ENCODE measurements around the gene LIPC. TPM values are rescaled to one million over a fixed set of nuclear protein-coding genes. Genes with fewer than 3 reads are reported as not detected.

Gene LIPC
- polyA plus RNA-seq, 1 donor from 2014 or later: 0.95 TPM

DNA sequence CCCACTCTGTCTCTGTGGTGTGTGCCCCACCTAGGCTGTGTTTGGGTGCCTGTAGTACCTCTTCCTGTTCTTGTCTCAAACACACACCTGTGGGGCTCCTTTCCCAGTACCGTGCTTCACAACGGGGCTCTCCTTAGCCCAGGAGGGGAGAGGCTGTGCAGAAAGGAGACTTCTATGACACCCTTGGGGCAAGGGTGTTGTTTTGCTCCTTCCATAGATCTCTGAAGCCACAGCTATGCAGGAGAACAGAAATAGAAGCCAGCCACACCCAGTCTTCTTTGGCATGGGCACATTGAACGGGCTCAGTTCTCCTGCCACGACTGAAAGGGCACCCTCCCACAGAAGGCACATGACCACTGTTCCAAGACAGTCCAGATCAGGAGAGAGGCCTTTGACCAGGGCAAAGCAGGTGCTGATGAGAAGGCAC is 74.3 kb downstream of the LIPC start:
- H3K4me1 Mint-ChIP-seq: peaks cover 0 to 2% (median 0%) of the 10 kb centered on the region in 3 donors
- peaks cover 21% of the 10 kb centered on the region for H3K27me3 Mint-ChIP-seq
- no peak overlapping the region for H3K27ac Mint-ChIP-seq
- no peaks in the 10 kb centered on the region for H3K36me3 Mint-ChIP-seq
- H3K9me3 Mint-ChIP-seq: no peaks in the 10 kb centered on the region
- H3K4me3 Mint-ChIP-seq: no peak overlapping the region

- no peak overlapping the region for H3K4me3 Mint-ChIP-seq
- H3K4me1 Mint-ChIP-seq: peaks cover 0 to 2% (median 0%) of the 10 kb centered on the region in 3 donors
- peaks cover 20% of the 10 kb centered on the region for H3K27me3 Mint-ChIP-seq
- H3K27ac Mint-ChIP-seq: no peak overlapping the region
- H3K36me3 Mint-ChIP-seq: no peaks in the 10 kb centered on the region
- no peaks in the 10 kb centered on the region for H3K9me3 Mint-ChIP-seq
Observed at GRCh38 chr15:58506783-58507668, 75.2 kb downstream of the LIPC start.

DNA sequence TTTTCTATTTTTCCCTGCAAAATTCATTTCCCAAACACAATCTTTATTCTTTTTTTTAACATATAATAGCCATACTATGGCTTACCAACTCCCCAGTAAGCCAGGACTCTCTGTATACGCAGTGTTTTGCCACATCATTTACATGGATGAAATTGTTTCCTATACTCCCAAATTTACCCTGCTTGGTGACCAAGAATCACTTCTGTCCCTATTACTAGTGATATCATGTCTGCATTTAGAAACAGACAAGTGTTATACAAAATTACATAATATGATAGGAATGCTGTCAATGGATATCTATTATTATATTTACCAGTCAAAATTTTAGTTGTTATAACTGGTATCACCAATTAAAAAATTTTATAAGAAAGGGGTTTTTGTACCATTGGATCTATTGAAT is 77.8 kb downstream of the LIPC start:
- Mint-ChIP-seq H3K36me3 (no peaks in the 10 kb centered on the region), H3K4me1 (peaks cover 0 to 2% (median 0%) of the 10 kb centered on the region in 3 donors), H3K9me3 (no peaks in the 10 kb centered on the region), H3K4me3 (no peak overlapping the region), H3K27ac (no peak overlapping the region), H3K27me3 (peaks cover 17% of the 10 kb centered on the region)

GRCh38 chr15:58510715-58511598 is 79.2 kb downstream of the LIPC start:
- no peak overlapping the region for H3K27ac Mint-ChIP-seq
- H3K9me3 Mint-ChIP-seq: peaks cover 0 to 3% (median 1%) of the 10 kb centered on the region in 3 donors
- H3K36me3 Mint-ChIP-seq: no peaks in the 10 kb centered on the region
- H3K4me3 Mint-ChIP-seq: no peak overlapping the region
- peaks cover 17% of the 10 kb centered on the region for H3K27me3 Mint-ChIP-seq
- peaks cover 0 to 5% (median 5%) of the 10 kb centered on the region in 3 donors for H3K4me1 Mint-ChIP-seq

- Mint-ChIP-seq H3K27me3 (peaks cover 12% of the 10 kb centered on the region), H3K36me3 (no peaks in the 10 kb centered on the region), H3K4me3 (no peak overlapping the region), H3K9me3 (peaks cover 0 to 3% (median 1%) of the 10 kb centered on the region in 3 donors), H3K27ac (no peak overlapping the region), H3K4me1 (peaks cover 0 to 6% (median 6%) of the 10 kb centered on the region in 3 donors)
Observed at GRCh38 chr15:58511599-58511987, 79.8 kb downstream of the LIPC start.

DNA sequence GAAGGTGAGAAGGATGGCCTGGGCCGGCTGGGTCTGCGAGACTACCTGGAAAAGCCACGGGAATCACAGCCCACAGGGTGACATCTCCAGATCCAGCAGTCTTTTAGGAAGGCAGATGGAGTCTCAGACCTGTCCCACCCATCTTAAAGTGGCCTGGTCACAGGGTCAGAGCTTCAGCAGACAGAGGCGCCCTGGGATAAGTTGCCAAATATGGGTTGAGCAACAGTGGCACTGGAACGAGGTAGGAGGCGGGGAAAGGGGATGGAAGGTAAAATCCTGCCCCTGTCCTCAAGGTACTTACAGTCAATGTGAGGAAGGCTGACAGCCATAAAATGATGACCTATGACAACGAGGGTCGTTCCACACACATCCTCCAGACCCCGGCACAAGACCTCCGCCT is 80.7 kb downstream of the LIPC start:
- Mint-ChIP-seq H3K4me3 (no peak overlapping the region), H3K36me3 (no peaks in the 10 kb centered on the region), H3K4me1 (peaks cover 0 to 6% (median 6%) of the 10 kb centered on the region in 3 donors), H3K27ac (no peak overlapping the region), H3K27me3 (peaks cover 3% of the 10 kb centered on the region), H3K9me3 (peaks cover 0 to 3% (median 1%) of the 10 kb centered on the region in 3 donors)

- Mint-ChIP-seq H3K4me3 (no peak overlapping the region), H3K27ac (no peak overlapping the region), H3K4me1 (peaks cover 1 to 7% (median 6%) of the 10 kb centered on the region in 3 donors), H3K27me3 (peaks cover under 1% of the 10 kb centered on the region), H3K9me3 (peaks cover 0 to 3% (median 1%) of the 10 kb centered on the region in 3 donors), H3K36me3 (no peaks in the 10 kb centered on the region)
Observed at GRCh38 chr15:58513008-58513407, 81.2 kb downstream of the LIPC start.

GRCh38 chr15:58513726-58514336 is 82.0 kb downstream of the LIPC start:
- no peaks in the 10 kb centered on the region for H3K27me3 Mint-ChIP-seq
- peaks cover 0 to 3% (median 1%) of the 10 kb centered on the region in 3 donors for H3K9me3 Mint-ChIP-seq
- H3K4me1 Mint-ChIP-seq: peaks cover 5 to 15% (median 6%) of the 10 kb centered on the region in 3 donors
- no peak overlapping the region for H3K27ac Mint-ChIP-seq
- no peak overlapping the region for H3K4me3 Mint-ChIP-seq
- H3K36me3 Mint-ChIP-seq: no peaks in the 10 kb centered on the region

GRCh38 chr15:58515807-58516206 is 84.0 kb downstream of the LIPC start:
- H3K4me3 Mint-ChIP-seq: peak overlapping the region in 1 of 4 donors; percentile 29
- no peaks in the 10 kb centered on the region for H3K27me3 Mint-ChIP-seq

DNA sequence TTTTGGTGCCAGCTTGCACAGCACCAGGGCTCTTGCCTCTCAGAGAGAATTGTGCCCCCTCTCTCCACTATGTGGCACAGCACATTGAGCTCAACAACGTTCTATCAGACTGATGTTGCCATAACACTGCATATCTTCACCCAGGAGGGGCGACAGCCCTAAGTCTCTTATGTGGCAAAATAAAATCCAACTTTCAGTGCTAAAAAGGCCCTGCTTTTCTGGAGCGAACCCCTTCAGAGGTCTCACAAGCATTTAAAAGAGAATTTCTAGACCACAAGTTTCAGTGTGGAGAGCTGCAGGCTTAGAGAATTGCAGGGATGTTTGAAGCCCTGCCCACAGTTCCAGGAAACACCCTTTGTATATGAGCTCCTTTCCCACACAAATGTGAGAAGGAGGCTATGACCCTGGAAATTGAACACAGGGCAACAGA is 85.5 kb downstream of the LIPC start:
- Mint-ChIP-seq H3K4me3 (no peak overlapping the region), H3K36me3 (no peaks in the 10 kb centered on the region), H3K9me3 (peaks cover 0 to 3% (median 1%) of the 10 kb centered on the region in 3 donors), H3K27ac (peak overlapping the region in 2 of 3 donors; percentile 49 to 55), H3K4me1 (peaks cover 5 to 24% (median 9%) of the 10 kb centered on the region in 3 donors), H3K27me3 (peaks cover 2% of the 10 kb centered on the region)

More at GRCh38 chr15:58515807-58516206, 84.0 kb downstream of the LIPC start:
- peaks cover 0 to 3% (median 1%) of the 10 kb centered on the region in 3 donors for H3K9me3 Mint-ChIP-seq
- H3K36me3 Mint-ChIP-seq: no peaks in the 10 kb centered on the region
- no peak overlapping the region for H3K27ac Mint-ChIP-seq
- peaks cover 5 to 16% (median 6%) of the 10 kb centered on the region in 3 donors for H3K4me1 Mint-ChIP-seq

DNA sequence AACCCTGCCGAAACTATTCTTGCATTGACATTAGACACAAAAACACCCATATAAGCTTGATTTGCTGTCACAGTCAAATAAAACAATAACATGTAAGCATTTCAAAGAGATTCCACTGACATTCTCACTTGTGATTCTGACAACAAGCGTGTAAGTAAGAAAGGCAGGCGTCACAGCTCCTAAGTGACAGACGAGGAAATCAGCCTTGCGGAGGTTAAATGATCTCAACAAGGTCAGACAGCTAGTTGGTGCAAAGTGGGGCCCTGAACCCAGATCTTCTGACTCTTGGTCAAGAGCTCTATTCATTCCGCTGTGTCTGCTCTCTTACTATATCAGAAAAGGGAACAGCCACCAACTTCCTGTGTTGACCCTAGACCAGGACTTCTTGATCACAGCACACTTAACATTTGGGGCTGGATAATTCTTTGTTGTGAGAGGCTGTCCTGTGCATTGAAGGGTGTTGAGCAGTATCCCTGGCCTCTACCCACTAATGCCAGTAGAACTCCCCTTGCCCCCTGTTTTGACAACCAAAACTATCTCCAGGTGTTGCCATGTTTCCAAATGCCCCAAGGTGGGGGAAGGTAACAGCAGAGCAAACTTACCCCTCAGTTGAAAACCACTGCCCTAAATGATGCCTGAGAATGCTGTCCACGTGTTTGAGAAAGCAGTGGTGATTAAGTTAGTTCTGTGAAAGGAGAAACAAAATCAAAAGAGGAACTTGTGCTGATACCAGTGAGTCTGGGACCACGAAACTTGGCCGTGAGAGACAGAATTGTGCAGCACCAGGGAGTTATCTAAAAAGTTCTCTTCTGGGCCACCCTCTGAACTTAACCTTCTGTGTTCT is 86.1 kb downstream of the LIPC start:
- no peak overlapping the region for H3K4me3 Mint-ChIP-seq
- H3K36me3 Mint-ChIP-seq: no peaks in the 10 kb centered on the region
- H3K9me3 Mint-ChIP-seq: peaks cover 0 to 3% (median 1%) of the 10 kb centered on the region in 3 donors
- peaks cover 5 to 24% (median 9%) of the 10 kb centered on the region in 3 donors for H3K4me1 Mint-ChIP-seq
- H3K27ac Mint-ChIP-seq: peak overlapping the region in 2 of 3 donors; percentile 49 to 81
- peaks cover 3% of the 10 kb centered on the region for H3K27me3 Mint-ChIP-seq

DNA sequence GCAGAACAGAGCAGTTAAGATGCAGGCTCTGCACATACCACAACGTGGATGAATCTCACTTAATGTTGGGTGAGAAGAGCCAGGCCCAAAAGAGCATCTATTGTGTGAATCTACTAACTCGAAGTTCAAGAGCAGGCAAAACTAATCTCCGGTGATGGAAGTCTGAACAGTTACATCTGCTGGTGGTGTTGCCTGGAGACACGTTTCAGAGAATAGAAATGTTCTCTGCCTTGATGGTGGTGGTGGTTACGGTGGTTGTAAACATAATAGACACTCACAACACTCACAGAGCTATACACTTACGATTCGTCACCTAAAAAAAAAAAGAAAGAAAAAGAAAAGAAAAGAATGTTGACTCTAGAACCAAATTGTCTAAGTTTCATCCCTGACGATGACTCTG is 86.8 kb downstream of the LIPC start:
- no peak overlapping the region for H3K27ac Mint-ChIP-seq
- H3K4me1 Mint-ChIP-seq: peaks cover 5 to 24% (median 9%) of the 10 kb centered on the region in 3 donors
- H3K4me3 Mint-ChIP-seq: no peak overlapping the region
- H3K9me3 Mint-ChIP-seq: peaks cover 0 to 3% (median 1%) of the 10 kb centered on the region in 3 donors
- H3K27me3 Mint-ChIP-seq: peaks cover 4% of the 10 kb centered on the region
- no peaks in the 10 kb centered on the region for H3K36me3 Mint-ChIP-seq

DNA sequence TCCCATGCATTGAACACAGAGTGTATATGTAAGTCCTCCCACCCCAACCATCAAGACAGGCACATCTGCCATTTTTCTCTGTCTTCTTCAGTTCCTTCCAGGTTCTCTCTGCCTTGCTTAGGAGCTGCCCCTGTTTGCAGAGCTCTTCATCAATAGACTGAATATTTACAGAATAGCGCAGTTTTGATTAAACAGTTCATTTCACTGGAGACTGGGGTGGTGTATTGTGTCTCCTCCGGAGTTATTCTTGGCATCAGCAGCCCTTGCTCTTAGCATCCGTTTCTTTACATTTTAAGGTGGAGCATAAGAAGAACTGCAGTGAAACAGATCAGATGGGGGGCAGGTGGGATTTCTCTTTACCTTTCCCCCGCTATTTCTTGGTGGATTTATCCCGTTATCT is 87.7 kb downstream of the LIPC start:
- H3K27ac Mint-ChIP-seq: peak overlapping the region in 1 of 3 donors; percentile 73
- H3K4me1 Mint-ChIP-seq: peaks cover 5 to 24% (median 9%) of the 10 kb centered on the region in 3 donors
- no peaks in the 10 kb centered on the region for H3K36me3 Mint-ChIP-seq

DNA sequence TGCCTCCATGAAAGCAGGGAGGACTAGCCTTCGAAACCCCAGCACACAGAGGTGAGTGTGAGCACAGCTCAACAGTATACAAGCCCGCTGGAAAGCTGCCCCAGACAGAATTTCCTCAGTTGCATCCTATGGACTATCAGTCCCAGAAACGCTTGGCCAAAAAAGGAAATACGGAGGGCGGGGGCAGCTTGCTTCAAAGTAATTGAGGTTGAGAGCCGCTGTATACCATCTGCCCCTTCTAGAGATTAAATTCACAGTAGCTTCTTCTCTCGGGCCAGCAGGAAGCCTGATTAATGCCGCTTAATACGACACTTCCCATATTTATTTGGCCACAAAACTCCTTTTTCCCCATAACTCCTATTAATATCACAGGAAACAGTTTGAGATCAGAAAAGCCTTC is 88.7 kb downstream of the LIPC start:
- peak overlapping the region in 1 of 3 donors; percentile 25 for H3K27ac Mint-ChIP-seq
- H3K9me3 Mint-ChIP-seq: peaks cover 0 to 1% (median 0%) of the 10 kb centered on the region in 3 donors
- H3K36me3 Mint-ChIP-seq: no peaks in the 10 kb centered on the region
- peaks cover 4% of the 10 kb centered on the region for H3K27me3 Mint-ChIP-seq
- H3K4me1 Mint-ChIP-seq: peaks cover 5 to 23% (median 9%) of the 10 kb centered on the region in 3 donors
- no peak overlapping the region for H3K4me3 Mint-ChIP-seq

More for the DNA sequence above, 87.7 kb downstream of the LIPC start:
- H3K9me3 Mint-ChIP-seq: peaks cover 0 to 3% (median 1%) of the 10 kb centered on the region in 3 donors
- no peak overlapping the region for H3K4me3 Mint-ChIP-seq
- peaks cover 4% of the 10 kb centered on the region for H3K27me3 Mint-ChIP-seq
